Measurements from ENCODE around the gene RBM20. TPM values are rescaled to one million over a fixed set of nuclear protein-coding genes. Genes with fewer than 3 reads are reported as not detected.
"Not testable (repeated sequence)": the region's sequence is repeated elsewhere in the genome, so short reads cannot be mapped to it uniquely, and the experiment has no call there.

The RBM20 gene
- total RNA-seq, 4 donors from 2014 or later, result 0.88 to 3.8 (median 1.9) TPM

- H3K4me1 ChIP-seq, result no peaks in the 10 kb centered on the region
- H3K4me3 ChIP-seq, result no peak overlapping the region
- intact Hi-C loops (cut with DNase I; ENCODE audit: low total_unique reads), result no loop called here
- H3K27me3 ChIP-seq, result peaks cover 0 to 7% of the 10 kb centered on the region in 2 donors
- no peak overlapping the region for H3K27ac ChIP-seq
- no peaks in the 10 kb centered on the region for H3K36me3 ChIP-seq
- TF ChIP-seq CTCF (IDR thresholded peaks at IDR 0.05), result no peak
- no peak for TF ChIP-seq POLR2A (IDR thresholded peaks at IDR 0.05)
- no peak for DNase-seq
- H3K9me3 ChIP-seq, result no peaks in the 10 kb centered on the region
These were observed 9.5 kb upstream of the RBM20 start for GRCh38 chr10:110634527-110635209.

DNA sequence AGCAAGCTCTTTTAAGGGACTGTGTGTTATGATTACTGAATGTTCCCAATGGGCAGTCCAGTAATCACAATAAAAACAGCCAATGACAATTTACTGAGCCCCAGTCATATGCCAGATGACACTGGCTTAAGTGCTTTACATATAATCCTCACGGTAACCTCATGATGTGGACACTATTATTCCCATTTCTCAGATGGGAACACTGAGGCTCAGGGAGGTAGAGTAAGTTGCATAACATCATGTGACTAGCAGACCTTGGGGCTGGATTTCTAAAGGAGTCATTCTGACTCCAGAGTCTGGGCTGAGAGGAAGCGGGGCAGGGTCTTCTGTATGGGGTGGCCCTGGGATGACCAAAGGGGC, 7.6 kb upstream of the RBM20 start:
- Histone ChIP-seq H3K9me3 (no peaks in the 10 kb centered on the region), H3K4me1 (no peaks in the 10 kb centered on the region), H3K27me3 (peaks cover 0 to 7% of the 10 kb centered on the region in 2 donors), H3K36me3 (no peaks in the 10 kb centered on the region), H3K27ac (no peak overlapping the region), H3K4me3 (no peak overlapping the region)
- intact Hi-C loops (cut with DNase I; ENCODE audit: low total_unique reads), result no loop called here
- TF ChIP-seq POLR2A (IDR thresholded peaks at IDR 0.05) (no peak), CTCF (IDR thresholded peaks at IDR 0.05) (no peak)
- DNase-seq, result no peak

DNA sequence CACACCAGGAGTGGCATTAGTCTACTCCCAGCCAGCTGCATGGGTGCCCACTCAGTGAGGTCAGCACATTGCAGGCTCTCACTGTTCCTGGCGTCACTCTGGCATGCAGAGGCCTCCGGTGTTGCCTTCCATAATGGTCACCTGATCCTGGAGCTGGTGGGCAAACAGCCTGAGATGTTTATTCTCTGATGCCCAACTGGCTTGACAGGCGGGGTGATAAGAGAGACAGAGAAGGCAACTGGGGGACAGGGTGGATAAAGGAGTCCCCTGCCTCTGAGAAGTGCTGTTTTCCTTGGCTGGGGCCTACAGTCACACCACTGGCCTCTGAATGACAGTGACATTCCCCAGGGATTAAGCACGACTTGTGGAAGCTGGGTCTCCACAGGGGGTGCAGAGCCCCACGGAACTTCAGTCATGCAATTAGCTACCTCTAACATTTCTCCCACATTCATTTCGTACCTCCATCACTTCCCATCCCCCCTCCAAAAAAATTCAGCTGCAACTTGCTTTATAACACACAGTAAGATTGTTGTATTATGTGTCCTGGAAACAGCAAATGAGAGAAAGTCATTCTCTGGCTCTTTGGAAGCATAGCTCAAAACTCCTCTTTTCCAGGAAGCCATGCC, 7.1 kb upstream of the RBM20 start:
- TF ChIP-seq CTCF (IDR thresholded peaks at IDR 0.05), result no peak
- no peak for TF ChIP-seq POLR2A (IDR thresholded peaks at IDR 0.05)
- intact Hi-C loops (cut with DNase I; ENCODE audit: low total_unique reads), result no loop called here
- Histone ChIP-seq H3K4me3 (no peak overlapping the region), H3K27me3 (peaks cover 0 to 7% of the 10 kb centered on the region in 2 donors), H3K4me1 (no peaks in the 10 kb centered on the region), H3K36me3 (no peaks in the 10 kb centered on the region), H3K27ac (no peak overlapping the region), H3K9me3 (no peaks in the 10 kb centered on the region)
- DNase-seq, result no peak

DNA sequence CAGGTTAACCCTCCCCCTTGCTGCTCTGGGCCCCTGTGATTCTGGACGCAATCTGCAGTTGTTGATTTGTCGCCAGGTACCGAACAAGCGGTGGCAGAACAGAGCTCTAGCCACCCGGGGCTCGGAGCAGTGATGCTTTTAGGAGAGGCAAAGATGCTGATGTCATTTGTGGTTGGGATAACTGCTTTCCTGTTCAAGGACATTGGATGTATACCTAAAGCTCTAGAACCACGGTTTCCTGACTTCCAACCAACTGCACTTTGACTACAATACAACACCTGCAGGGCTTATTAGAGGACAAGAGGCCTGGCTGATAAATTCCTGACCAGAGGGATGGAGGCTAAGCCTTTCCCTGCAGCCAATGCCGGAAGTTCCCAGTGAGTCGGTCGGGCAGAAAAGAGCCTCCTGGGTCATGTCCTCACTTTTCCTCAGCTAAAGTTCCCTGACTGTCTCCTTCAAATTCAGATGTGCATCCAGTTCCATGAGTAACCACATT, 6.5 kb upstream of the RBM20 start:
- no peak for TF ChIP-seq POLR2A (IDR thresholded peaks at IDR 0.05)
- TF ChIP-seq CTCF (IDR thresholded peaks at IDR 0.05), result no peak
- H3K27me3 ChIP-seq, result peaks cover 0 to 7% of the 10 kb centered on the region in 2 donors
- H3K4me1 ChIP-seq, result no peaks in the 10 kb centered on the region
- no peak for DNase-seq
- H3K27ac ChIP-seq, result no peak overlapping the region
- intact Hi-C loops (cut with DNase I; ENCODE audit: low total_unique reads), result no loop called here
- H3K9me3 ChIP-seq, result no peaks in the 10 kb centered on the region
- H3K4me3 ChIP-seq, result no peak overlapping the region
- no peaks in the 10 kb centered on the region for H3K36me3 ChIP-seq

- Histone ChIP-seq H3K4me3 (no peak overlapping the region), H3K9me3 (no peaks in the 10 kb centered on the region), H3K27ac (no peak overlapping the region), H3K27me3 (peaks cover 0 to 7% of the 10 kb centered on the region in 2 donors), H3K4me1 (no peaks in the 10 kb centered on the region), H3K36me3 (no peaks in the 10 kb centered on the region)
- intact Hi-C loops (cut with DNase I; ENCODE audit: low total_unique reads), result no loop called here
- TF ChIP-seq POLR2A (IDR thresholded peaks at IDR 0.05) (no peak), CTCF (IDR thresholded peaks at IDR 0.05) (no peak)
- no peak for DNase-seq
These were observed 5.8 kb upstream of the RBM20 start for GRCh38 chr10:110638319-110638718.

- H3K27me3 ChIP-seq; intact Hi-C loops (cut with DNase I; ENCODE audit: low total_unique reads); H3K9me3 ChIP-seq; DNase-seq; H3K36me3 ChIP-seq; H3K4me3 ChIP-seq; H3K27ac ChIP-seq; H3K4me1 ChIP-seq: not testable (repeated sequence)
These were observed 5.1 kb upstream of the RBM20 start for GRCh38 chr10:110639046-110639445.

GRCh38 chr10:110639858-110640257, 4.3 kb upstream of the RBM20 start:
- H3K27me3 ChIP-seq, result peaks cover 3 to 10% of the 10 kb centered on the region in 2 donors
- DNase-seq; H3K4me1 ChIP-seq; H3K36me3 ChIP-seq; H3K27ac ChIP-seq; H3K9me3 ChIP-seq; intact Hi-C loops (cut with DNase I; ENCODE audit: low total_unique reads); H3K4me3 ChIP-seq: not testable (repeated sequence)

Measured in uterus (tissue), 4 donors.